ENCODE data around the gene CTDNEP1.

Gene CTDNEP1

GRCh38 chr17:7225711-7226331, 25.7 kb downstream of the CTDNEP1 start:
- Histone ChIP-seq H3K27ac (ENCODE audit: low read depth, low read length) (no peak overlapping the region), H3F3A (ENCODE audit: control insufficient read depth, insufficient read depth) (peaks cover 8% of the 10 kb centered on the region)
- TF ChIP-seq, protein P1, sequence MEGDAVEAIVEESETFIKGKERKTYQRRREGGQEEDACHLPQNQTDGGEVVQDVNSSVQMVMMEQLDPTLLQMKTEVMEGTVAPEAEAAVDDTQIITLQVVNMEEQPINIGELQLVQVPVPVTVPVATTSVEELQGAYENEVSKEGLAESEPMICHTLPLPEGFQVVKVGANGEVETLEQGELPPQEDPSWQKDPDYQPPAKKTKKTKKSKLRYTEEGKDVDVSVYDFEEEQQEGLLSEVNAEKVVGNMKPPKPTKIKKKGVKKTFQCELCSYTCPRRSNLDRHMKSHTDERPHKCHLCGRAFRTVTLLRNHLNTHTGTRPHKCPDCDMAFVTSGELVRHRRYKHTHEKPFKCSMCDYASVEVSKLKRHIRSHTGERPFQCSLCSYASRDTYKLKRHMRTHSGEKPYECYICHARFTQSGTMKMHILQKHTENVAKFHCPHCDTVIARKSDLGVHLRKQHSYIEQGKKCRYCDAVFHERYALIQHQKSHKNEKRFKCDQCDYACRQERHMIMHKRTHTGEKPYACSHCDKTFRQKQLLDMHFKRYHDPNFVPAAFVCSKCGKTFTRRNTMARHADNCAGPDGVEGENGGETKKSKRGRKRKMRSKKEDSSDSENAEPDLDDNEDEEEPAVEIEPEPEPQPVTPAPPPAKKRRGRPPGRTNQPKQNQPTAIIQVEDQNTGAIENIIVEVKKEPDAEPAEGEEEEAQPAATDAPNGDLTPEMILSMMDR (IDR thresholded peaks at IDR 0.05; ENCODE audit: low read depth, low read length, poor library complexity, severe bottlenecking) = no peak
- TF ChIP-seq EZH2phosphoT487 (IDR thresholded peaks at IDR 0.05; ENCODE audit: borderline replicate concordance, low read length) = no peak

GRCh38 chr17:7224661-7225111, 26.8 kb downstream of the CTDNEP1 start:
- peaks cover 15% of the 10 kb centered on the region for H3K4me1 ChIP-seq (ENCODE audit: control insufficient read depth, low read length)
- TF ChIP-seq, protein P1 (IDR thresholded peaks at IDR 0.05; ENCODE audit: low read depth, low read length, poor library complexity, severe bottlenecking) = no peak
- no peak for TF ChIP-seq EZH2phosphoT487 (IDR thresholded peaks at IDR 0.05; ENCODE audit: borderline replicate concordance, low read length)
- H3K27ac ChIP-seq (ENCODE audit: low read depth, low read length) = no peak overlapping the region
- peaks cover 9% of the 10 kb centered on the region for H3K79me2 ChIP-seq (ENCODE audit: control insufficient read depth, low read length)
- no peaks in the 10 kb centered on the region for H3K27me3 ChIP-seq (ENCODE audit: control insufficient read depth, low read length)
- peaks cover 8% of the 10 kb centered on the region for H3F3A ChIP-seq (ENCODE audit: control insufficient read depth, insufficient read depth)
- H3K9me3 ChIP-seq (ENCODE audit: control insufficient read depth, insufficient read depth, low read length) = no peaks in the 10 kb centered on the region
- H4K20me1 ChIP-seq (ENCODE audit: control insufficient read depth, insufficient read depth, low read depth, low read length) = peaks cover 5% of the 10 kb centered on the region; the same call in 1 of the 2 replicates
- peaks cover 87% of the 10 kb centered on the region for H3K36me3 ChIP-seq (ENCODE audit: control insufficient read depth, low read length)
- H3K9me2 ChIP-seq (replicated peaks; ENCODE audit: control insufficient read depth, low read length) = no peaks in the 10 kb centered on the region
- no peak overlapping the region for H3K4me2 ChIP-seq (ENCODE audit: low read length)
- H3K4me3 ChIP-seq (ENCODE audit: low read length) = no peak overlapping the region

More at GRCh38 chr17:7225711-7226331, 25.7 kb downstream of the CTDNEP1 start:
- peaks cover 8% of the 10 kb centered on the region for H3K4me1 ChIP-seq (ENCODE audit: control insufficient read depth, low read length)
- H3K9me3 ChIP-seq (ENCODE audit: control insufficient read depth, insufficient read depth, low read length) = no peaks in the 10 kb centered on the region
- H3K36me3 ChIP-seq (ENCODE audit: control insufficient read depth, low read length) = peaks cover 96% of the 10 kb centered on the region
- no peaks in the 10 kb centered on the region for H3K27me3 ChIP-seq (ENCODE audit: control insufficient read depth, low read length)
- no peaks in the 10 kb centered on the region for H3K9me2 ChIP-seq (replicated peaks; ENCODE audit: control insufficient read depth, low read length)
- H3K79me2 ChIP-seq (ENCODE audit: control insufficient read depth, low read length) = peaks cover 11% of the 10 kb centered on the region
- H3K4me3 ChIP-seq (ENCODE audit: low read length) = no peak overlapping the region
- H4K20me1 ChIP-seq (ENCODE audit: control insufficient read depth, insufficient read depth, low read depth, low read length) = peaks cover 5% of the 10 kb centered on the region; the same call in 1 of the 2 replicates
- H3K4me2 ChIP-seq (ENCODE audit: low read length) = no peak overlapping the region

GRCh38 chr17:7224110-7224509, 27.4 kb downstream of the CTDNEP1 start:
- no peak overlapping the region for H3K4me2 ChIP-seq (ENCODE audit: low read length)
- no peak overlapping the region for H3K4me3 ChIP-seq (ENCODE audit: low read length)
- TF ChIP-seq EZH2phosphoT487 (IDR thresholded peaks at IDR 0.05; ENCODE audit: borderline replicate concordance, low read length) = no peak
- TF ChIP-seq, protein P1 (IDR thresholded peaks at IDR 0.05; ENCODE audit: low read depth, low read length, poor library complexity, severe bottlenecking) = no peak
- H3K4me1 ChIP-seq (ENCODE audit: control insufficient read depth, low read length) = peaks cover 20% of the 10 kb centered on the region
- H3K9me3 ChIP-seq (ENCODE audit: control insufficient read depth, insufficient read depth, low read length) = no peaks in the 10 kb centered on the region
- H3F3A ChIP-seq (ENCODE audit: control insufficient read depth, insufficient read depth) = peaks cover 8% of the 10 kb centered on the region
- H3K79me2 ChIP-seq (ENCODE audit: control insufficient read depth, low read length) = peaks cover 9% of the 10 kb centered on the region
- no peak overlapping the region for H3K27ac ChIP-seq (ENCODE audit: low read depth, low read length)
- H3K36me3 ChIP-seq (ENCODE audit: control insufficient read depth, low read length) = peaks cover 82% of the 10 kb centered on the region
- no peaks in the 10 kb centered on the region for H3K9me2 ChIP-seq (replicated peaks; ENCODE audit: control insufficient read depth, low read length)
- no peaks in the 10 kb centered on the region for H3K27me3 ChIP-seq (ENCODE audit: control insufficient read depth, low read length)
- peaks cover 5% of the 10 kb centered on the region; the same call in 1 of the 2 replicates for H4K20me1 ChIP-seq (ENCODE audit: control insufficient read depth, insufficient read depth, low read depth, low read length)
